ENCODE results near the gene TBX21.

- no peak for TF ChIP-seq CTCF (IDR thresholded peaks at IDR 0.05; ENCODE audit: insufficient read depth, low read length, poor library complexity, severe bottlenecking)
- TF ChIP-seq EZH2phosphoT487 (conservative IDR thresholded peaks at IDR 0.05; ENCODE audit: low read length) = no peak
Observed at GRCh38 chr17:47727704-47728036, 5.4 kb upstream of the TBX21 start.

Data from SU-DHL-6 (cell line).